Measurements from ENCODE around the gene PTGIS. TPM values are rescaled to one million over a fixed set of nuclear protein-coding genes. Genes with fewer than 3 reads are reported as not detected.

Gene PTGIS
- total RNA-seq, 1 donor from 2014 or later = not detected

GRCh38 chr20:49584418-49585382 lies 16.8 kb upstream of the PTGIS start:
- DNase-seq (no peak), ATAC-seq (ENCODE audit: low read depth) (no peak)
- peaks cover 17% of the 10 kb centered on the region for H3K27me3 Mint-ChIP-seq
- no peaks in the 10 kb centered on the region for H3K36me3 Mint-ChIP-seq (ENCODE audit: low read depth)
- H3K4me1 Mint-ChIP-seq = no peaks in the 10 kb centered on the region
- no peak overlapping the region for H3K4me3 Mint-ChIP-seq
- no peak overlapping the region for H3K27ac Mint-ChIP-seq
- ChIA-PET POLR2A (no interaction called here), CTCF (no interaction called here)
- H3K9me3 Mint-ChIP-seq = peaks cover 4% of the 10 kb centered on the region
- intact Hi-C loops (cut with micrococcal nuclease) = no loop called here
- no peak for TF ChIP-seq CTCF (IDR thresholded peaks at IDR 0.05)

- peaks cover 3% of the 10 kb centered on the region for H3K9me3 Mint-ChIP-seq
- POLR2A ChIA-PET = no interaction called here
These were observed 15.9 kb upstream of the PTGIS start for GRCh38 chr20:49583669-49584417.

GRCh38 chr20:49583343-49583668 lies 15.4 kb upstream of the PTGIS start:
- ATAC-seq (ENCODE audit: low read depth) (no peak), DNase-seq (no peak)
- H3K4me1 Mint-ChIP-seq = no peaks in the 10 kb centered on the region
- intact Hi-C loops (cut with micrococcal nuclease) = no loop called here
- no peaks in the 10 kb centered on the region for H3K36me3 Mint-ChIP-seq (ENCODE audit: low read depth)
- peaks cover 3% of the 10 kb centered on the region for H3K9me3 Mint-ChIP-seq
- H3K27ac Mint-ChIP-seq = no peak overlapping the region
- CTCF ChIA-PET = no interaction called here
- H3K4me3 Mint-ChIP-seq = no peak overlapping the region
- peaks cover 17% of the 10 kb centered on the region for H3K27me3 Mint-ChIP-seq
- POLR2A ChIA-PET = no interaction called here
- TF ChIP-seq CTCF (IDR thresholded peaks at IDR 0.05) = no peak

More at GRCh38 chr20:49583669-49584417, 15.9 kb upstream of the PTGIS start:
- ATAC-seq (ENCODE audit: low read depth) = no peak
- DNase-seq = no peak
- no peak overlapping the region for H3K4me3 Mint-ChIP-seq
- intact Hi-C loops (cut with micrococcal nuclease) = no loop called here
- no peak overlapping the region for H3K27ac Mint-ChIP-seq
- CTCF ChIA-PET = no interaction called here
- TF ChIP-seq CTCF (IDR thresholded peaks at IDR 0.05) = no peak
- no peaks in the 10 kb centered on the region for H3K4me1 Mint-ChIP-seq
- no peaks in the 10 kb centered on the region for H3K36me3 Mint-ChIP-seq (ENCODE audit: low read depth)
- H3K27me3 Mint-ChIP-seq = peaks cover 17% of the 10 kb centered on the region

GRCh38 chr20:49582413-49583334 lies 14.7 kb upstream of the PTGIS start:
- H3K4me1 Mint-ChIP-seq = no peaks in the 10 kb centered on the region
- H3K27ac Mint-ChIP-seq = no peak overlapping the region
- peaks cover 3% of the 10 kb centered on the region for H3K9me3 Mint-ChIP-seq
- peaks cover 17% of the 10 kb centered on the region for H3K27me3 Mint-ChIP-seq
- intact Hi-C loops (cut with micrococcal nuclease) = no loop called here
- ChIA-PET CTCF (no interaction called here), POLR2A (interaction anchor here (0.7 kb wide), 1 partner anchor 198 kb away, joined by 3 read pairs; no protein-coding TSS in a partner anchor)
- no peaks in the 10 kb centered on the region for H3K36me3 Mint-ChIP-seq (ENCODE audit: low read depth)
- ATAC-seq (ENCODE audit: low read depth) = no peak
- no peak for DNase-seq
- no peak overlapping the region for H3K4me3 Mint-ChIP-seq
- no peak for TF ChIP-seq CTCF (IDR thresholded peaks at IDR 0.05)
